ENCODE results near the gene TLDC2.
"Not testable (repeated sequence)": the region's sequence is repeated elsewhere in the genome, so short reads cannot be mapped to it uniquely, and the experiment has no call there.

Gene TLDC2

GRCh38 chr20:36932476-36933426 is 56.8 kb downstream of the TLDC2 start:
- no peak overlapping the region for H3K4me3 ChIP-seq (ENCODE audit: low read depth, low read length)
- TF ChIP-seq CTCF (IDR thresholded peaks at IDR 0.05; ENCODE audit: low read depth, low read length): no peak

DNA sequence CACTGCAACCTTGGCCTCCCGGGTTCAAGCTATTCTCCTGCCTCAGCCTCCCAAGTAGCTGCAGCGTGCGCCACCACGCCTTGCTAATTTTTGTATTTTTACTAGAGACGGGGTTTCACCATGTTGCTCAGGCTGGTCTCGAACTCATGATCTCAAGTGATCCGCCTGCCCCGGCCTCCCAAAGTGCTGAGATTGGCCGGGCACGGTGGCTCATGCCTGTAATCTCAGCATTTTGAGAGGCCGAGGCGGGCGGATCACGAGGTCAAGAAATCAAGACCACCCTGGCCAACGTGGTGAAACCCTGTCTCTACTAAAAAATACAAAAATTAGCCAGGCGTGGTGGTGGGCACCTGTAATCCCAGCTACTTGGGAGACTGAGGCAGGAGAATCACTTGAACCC is 57.6 kb downstream of the TLDC2 start:
- H3K4me3 ChIP-seq (ENCODE audit: low read depth, low read length): not testable (repeated sequence)

- no peak for TF ChIP-seq CTCF (IDR thresholded peaks at IDR 0.05; ENCODE audit: low read depth, low read length)
- H3K4me3 ChIP-seq (ENCODE audit: low read depth, low read length): no peak overlapping the region
Observed at GRCh38 chr20:36936341-36936740, 60.4 kb downstream of the TLDC2 start.

- H3K4me3 ChIP-seq (ENCODE audit: low read depth, low read length): not testable (repeated sequence)
Observed at GRCh38 chr20:36936761-36937401, 60.9 kb downstream of the TLDC2 start.

DNA sequence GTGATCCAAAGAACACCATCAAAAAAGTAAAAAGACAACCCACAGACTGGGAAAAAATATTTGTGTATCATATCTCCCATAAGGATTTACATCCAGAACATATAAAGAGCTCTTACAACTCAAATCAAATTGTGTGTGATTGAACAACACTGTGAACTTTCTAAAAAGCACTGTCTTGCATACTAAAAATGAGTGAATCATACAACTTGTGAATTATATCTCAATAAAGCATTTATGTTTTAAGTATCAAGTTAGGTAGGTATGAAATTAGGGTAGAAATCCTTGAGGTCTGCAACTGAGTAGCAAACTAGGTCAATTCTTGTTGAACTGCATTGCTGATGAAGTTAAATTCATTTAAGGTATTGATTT is 61.4 kb downstream of the TLDC2 start:
- H3K4me3 ChIP-seq (ENCODE audit: low read depth, low read length): no peak overlapping the region
- no peak for TF ChIP-seq CTCF (IDR thresholded peaks at IDR 0.05; ENCODE audit: low read depth, low read length)

GRCh38 chr20:36941401-36941835 is 65.5 kb downstream of the TLDC2 start:
- H3K4me3 ChIP-seq (ENCODE audit: low read depth, low read length): no peak overlapping the region
- no peak for TF ChIP-seq CTCF (IDR thresholded peaks at IDR 0.05; ENCODE audit: low read depth, low read length)
